ENCODE data around the gene SENP6.

Gene SENP6

GRCh38 chr6:75748003-75748742, 146.5 kb downstream of the SENP6 start:
- no peak for DNase-seq (ENCODE audit: low spot score)

GRCh38 chr6:75748743-75749538, 147.3 kb downstream of the SENP6 start, which contains the start of gene MYO6:
MYO6 (plus strand) TSS chr6:75749239; CDS start chr6:75817548, 68,309 bp downstream.
- DNase-seq (ENCODE audit: low spot score) = peak; percentile 44

GRCh38 chr6:75751443-75751842, 149.8 kb downstream of the SENP6 start:
- DNase-seq (ENCODE audit: low spot score) = peak; percentile 70

- DNase-seq (ENCODE audit: low spot score) = no peak
Measured at GRCh38 chr6:75752365-75752764, 150.7 kb downstream of the SENP6 start.

GRCh38 chr6:75755704-75756103, 154.0 kb downstream of the SENP6 start:
- no peak for DNase-seq (ENCODE audit: low spot score)

GRCh38 chr6:75757295-75757694, 155.6 kb downstream of the SENP6 start:
- DNase-seq (ENCODE audit: low spot score) = no peak

GRCh38 chr6:75758061-75758460, 156.4 kb downstream of the SENP6 start:
- no peak for DNase-seq (ENCODE audit: low spot score)

- no peak for DNase-seq (ENCODE audit: low spot score)
Measured at GRCh38 chr6:75759207-75759606, 157.5 kb downstream of the SENP6 start.

- no peak for DNase-seq (ENCODE audit: low spot score)
Measured at GRCh38 chr6:75760320-75760719, 158.6 kb downstream of the SENP6 start.

GRCh38 chr6:75761489-75761888, 159.8 kb downstream of the SENP6 start:
- no peak for DNase-seq (ENCODE audit: low spot score)

GRCh38 chr6:75762063-75762462, 160.4 kb downstream of the SENP6 start:
- no peak for DNase-seq (ENCODE audit: low spot score)

GRCh38 chr6:75766387-75766786, 164.7 kb downstream of the SENP6 start:
- no peak for DNase-seq (ENCODE audit: low spot score)
